ENCODE results near the gene ATR.
"Not testable (repeated sequence)": the region's sequence is repeated elsewhere in the genome, so short reads cannot be mapped to it uniquely, and the experiment has no call there.

DNA sequence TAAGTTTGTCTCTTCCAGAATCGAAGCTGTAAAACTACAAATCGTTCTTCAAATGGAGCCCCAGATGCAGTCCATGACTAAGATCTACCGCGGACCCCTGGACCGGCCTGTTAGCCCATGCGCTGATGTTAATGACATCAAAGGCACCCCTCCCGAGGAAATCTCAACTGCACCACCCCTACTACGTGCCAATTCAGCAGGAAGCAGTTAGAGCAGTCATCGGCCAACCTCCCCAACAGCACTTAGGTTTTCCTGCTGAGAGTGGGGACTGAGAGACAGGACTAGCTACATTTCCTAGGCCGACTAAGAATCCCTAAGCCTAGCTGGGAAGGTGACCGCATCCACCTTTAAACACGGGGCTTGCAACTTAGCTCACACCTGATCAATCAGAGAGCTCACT, 135.5 kb downstream of the ATR start:
- TF ChIP-seq, protein P1, sequence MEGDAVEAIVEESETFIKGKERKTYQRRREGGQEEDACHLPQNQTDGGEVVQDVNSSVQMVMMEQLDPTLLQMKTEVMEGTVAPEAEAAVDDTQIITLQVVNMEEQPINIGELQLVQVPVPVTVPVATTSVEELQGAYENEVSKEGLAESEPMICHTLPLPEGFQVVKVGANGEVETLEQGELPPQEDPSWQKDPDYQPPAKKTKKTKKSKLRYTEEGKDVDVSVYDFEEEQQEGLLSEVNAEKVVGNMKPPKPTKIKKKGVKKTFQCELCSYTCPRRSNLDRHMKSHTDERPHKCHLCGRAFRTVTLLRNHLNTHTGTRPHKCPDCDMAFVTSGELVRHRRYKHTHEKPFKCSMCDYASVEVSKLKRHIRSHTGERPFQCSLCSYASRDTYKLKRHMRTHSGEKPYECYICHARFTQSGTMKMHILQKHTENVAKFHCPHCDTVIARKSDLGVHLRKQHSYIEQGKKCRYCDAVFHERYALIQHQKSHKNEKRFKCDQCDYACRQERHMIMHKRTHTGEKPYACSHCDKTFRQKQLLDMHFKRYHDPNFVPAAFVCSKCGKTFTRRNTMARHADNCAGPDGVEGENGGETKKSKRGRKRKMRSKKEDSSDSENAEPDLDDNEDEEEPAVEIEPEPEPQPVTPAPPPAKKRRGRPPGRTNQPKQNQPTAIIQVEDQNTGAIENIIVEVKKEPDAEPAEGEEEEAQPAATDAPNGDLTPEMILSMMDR (IDR thresholded peaks at IDR 0.05; ENCODE audit: insufficient read depth, low read length) = not testable (repeated sequence)
- not testable (repeated sequence) for TF ChIP-seq SPI1 (IDR thresholded peaks at IDR 0.05; ENCODE audit: borderline replicate concordance, low read depth); POLR2AphosphoS5 (IDR thresholded peaks at IDR 0.05; ENCODE audit: low read depth)

Data from HL-60 (cell line).